GM06990 (cell line): Measurements from ENCODE around the gene MX2.

Experiments
- DNase-seq: peaks from one replicate; pipeline ENCODE4 v3.0.0-alpha.2; 2011; ENCODE audit not compliant: insufficient read length; ENCODE audit errors: extremely low read depth
- H3K27me3 ChIP-seq: replicated peaks from 2 replicates; pipeline ENCODE4 v1.6.0; 2011; ENCODE audit warnings: low read length; ENCODE audit not compliant: control insufficient read depth, insufficient read depth
- H3K36me3 ChIP-seq: 2 replicates; pipeline ENCODE4 v1.5.1; 2011; ENCODE audit warnings: low read length; ENCODE audit not compliant: control insufficient read depth, insufficient read depth
- H3K4me3 ChIP-seq: replicated peaks from 2 replicates; pipeline ENCODE4 v1.5.1; 2011; ENCODE audit warnings: low read depth, mild to moderate bottlenecking, control low read depth, low read length
- CTCF ChIP-seq: IDR thresholded peaks from 2 replicates; pipeline ENCODE4 v1.5.1; 2011; ENCODE audit warnings: low read length, control low read depth, mild to moderate bottlenecking, inconsistent platforms; ENCODE audit not compliant: insufficient read depth, poor library complexity, severe bottlenecking

Gene MX2

GRCh38 chr21:41398251-41398650 lies 36.4 kb downstream of the MX2 start:
- DNase-seq: no peak
- H3K36me3 ChIP-seq: peaks cover 9% of the 10 kb centered on the region
- no peaks in the 10 kb centered on the region for H3K27me3 ChIP-seq
- no peak for TF ChIP-seq CTCF
- no peak overlapping the region for H3K4me3 ChIP-seq

GRCh38 chr21:41398831-41399230 lies 37.0 kb downstream of the MX2 start:
- Histone ChIP-seq H3K36me3 (peaks cover 9% of the 10 kb centered on the region), H3K27me3 (no peaks in the 10 kb centered on the region), H3K4me3 (no peak overlapping the region)
- no peak for DNase-seq
- no peak for TF ChIP-seq CTCF

- DNase-seq: no peak
- H3K36me3 ChIP-seq: peaks cover 13% of the 10 kb centered on the region
- no peaks in the 10 kb centered on the region for H3K27me3 ChIP-seq
- no peak overlapping the region for H3K4me3 ChIP-seq
- TF ChIP-seq CTCF: no peak
These were observed 37.5 kb downstream of the MX2 start for GRCh38 chr21:41399246-41399800.

GRCh38 chr21:41402231-41402630 lies 40.4 kb downstream of the MX2 start:
- Histone ChIP-seq H3K27me3 (no peaks in the 10 kb centered on the region), H3K4me3 (no peak overlapping the region), H3K36me3 (peaks cover 18% of the 10 kb centered on the region)
- DNase-seq: no peak
- no peak for TF ChIP-seq CTCF

GRCh38 chr21:41402796-41403195 lies 41.0 kb downstream of the MX2 start:
- no peak for TF ChIP-seq CTCF
- H3K4me3 ChIP-seq: no peak overlapping the region
- H3K27me3 ChIP-seq: no peaks in the 10 kb centered on the region
- DNase-seq: no peak
- H3K36me3 ChIP-seq: peaks cover 20% of the 10 kb centered on the region

GRCh38 chr21:41403331-41403730 lies 41.5 kb downstream of the MX2 start:
- Histone ChIP-seq H3K36me3 (peaks cover 22% of the 10 kb centered on the region), H3K27me3 (no peaks in the 10 kb centered on the region), H3K4me3 (no peak overlapping the region)
- no peak for DNase-seq
- TF ChIP-seq CTCF: no peak
